C4-2B (cell line): ENCODE data around the gene WASF1.

Source experiments
- H3K27ac ChIP-seq: fragments of 450-650 bp; 2 replicates; pipeline ENCODE4 v1.5.1; 2017
- ZFX ChIP-seq: fragments of 450-650 bp; IDR thresholded peaks from 2 replicates; pipeline ENCODE4 v1.6.1; 2017
- TF ChIP-seq, protein P1 (sequence below): fragments of 450-650 bp; conservative IDR thresholded peaks from 2 replicates; pipeline ENCODE4 v1.5.1; 2017; ENCODE audit warnings: mild to moderate bottlenecking

Gene WASF1

DNA sequence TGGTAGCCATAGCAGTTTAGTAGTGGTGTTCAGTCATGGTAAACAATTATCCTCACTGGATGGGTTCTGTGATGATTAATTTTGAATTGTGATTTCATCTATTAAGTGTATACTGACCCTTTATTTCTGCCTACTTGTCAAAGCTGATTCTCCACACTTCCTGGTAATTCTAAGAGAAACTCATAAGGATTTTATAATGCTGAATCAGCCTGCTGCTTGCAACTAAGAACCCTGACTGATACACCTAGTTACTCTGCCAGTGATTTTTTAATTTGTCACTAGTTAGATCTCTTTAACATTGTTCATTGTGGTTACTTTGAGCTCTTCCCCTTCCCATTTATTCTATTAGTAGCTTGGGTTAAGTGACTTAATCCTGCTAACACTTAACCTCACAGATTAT is 9.3 kb upstream of the WASF1 start:
- TF ChIP-seq, protein P1, sequence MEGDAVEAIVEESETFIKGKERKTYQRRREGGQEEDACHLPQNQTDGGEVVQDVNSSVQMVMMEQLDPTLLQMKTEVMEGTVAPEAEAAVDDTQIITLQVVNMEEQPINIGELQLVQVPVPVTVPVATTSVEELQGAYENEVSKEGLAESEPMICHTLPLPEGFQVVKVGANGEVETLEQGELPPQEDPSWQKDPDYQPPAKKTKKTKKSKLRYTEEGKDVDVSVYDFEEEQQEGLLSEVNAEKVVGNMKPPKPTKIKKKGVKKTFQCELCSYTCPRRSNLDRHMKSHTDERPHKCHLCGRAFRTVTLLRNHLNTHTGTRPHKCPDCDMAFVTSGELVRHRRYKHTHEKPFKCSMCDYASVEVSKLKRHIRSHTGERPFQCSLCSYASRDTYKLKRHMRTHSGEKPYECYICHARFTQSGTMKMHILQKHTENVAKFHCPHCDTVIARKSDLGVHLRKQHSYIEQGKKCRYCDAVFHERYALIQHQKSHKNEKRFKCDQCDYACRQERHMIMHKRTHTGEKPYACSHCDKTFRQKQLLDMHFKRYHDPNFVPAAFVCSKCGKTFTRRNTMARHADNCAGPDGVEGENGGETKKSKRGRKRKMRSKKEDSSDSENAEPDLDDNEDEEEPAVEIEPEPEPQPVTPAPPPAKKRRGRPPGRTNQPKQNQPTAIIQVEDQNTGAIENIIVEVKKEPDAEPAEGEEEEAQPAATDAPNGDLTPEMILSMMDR: no peak
- TF ChIP-seq ZFX: no peak
- H3K27ac ChIP-seq: no peak overlapping the region

GRCh38 chr6:110185879-110186278 is 6.4 kb upstream of the WASF1 start:
- TF ChIP-seq, protein P1: no peak
- TF ChIP-seq ZFX: no peak

GRCh38 chr6:110183292-110183885 is 3.9 kb upstream of the WASF1 start:
- H3K27ac ChIP-seq: no peak overlapping the region
- TF ChIP-seq ZFX: no peak
- TF ChIP-seq, protein P1: no peak

More at GRCh38 chr6:110185879-110186278, 6.4 kb upstream of the WASF1 start:
- no peak overlapping the region for H3K27ac ChIP-seq

- TF ChIP-seq, protein P1: no peak
- TF ChIP-seq ZFX: no peak
- peak overlapping the region; percentile 88 for H3K27ac ChIP-seq
These were observed 1.9 kb upstream of the WASF1 start for GRCh38 chr6:110181131-110182030.

- peak within 1 kb of the TSS; percentile 88 for H3K27ac ChIP-seq
- TF ChIP-seq, protein P1: no peak
- TF ChIP-seq ZFX: no peak
These were observed 948 bp upstream of the WASF1 start, which contains the start of gene CDC40 for GRCh38 chr6:110180228-110181008. CDC40 (plus strand) TSS chr6:110180427; CDS start chr6:110180445, 18 bp downstream.

- TF ChIP-seq, protein P1: peak; percentile 70
- no peak for TF ChIP-seq ZFX
- peak overlapping the region; percentile 88 for H3K27ac ChIP-seq
These were observed 654 bp downstream of the WASF1 start for GRCh38 chr6:110178626-110179405.
